Lower lobe of right lung (tissue), 2 donors: ENCODE measurements around the gene BICDL2. TPM values are rescaled to one million over a fixed set of nuclear protein-coding genes. Genes with fewer than 3 reads are reported as not detected.
A peak's percentile ranks its signal among the peaks of the same experiment; 100 is the strongest.
"Not testable (repeated sequence)": the region's sequence is repeated elsewhere in the genome, so short reads cannot be mapped to it uniquely, and the experiment has no call there.

Experiments
- ATAC-seq, 2 donors: fragments of 200-7000 bp; cut with Tn5 transposase; one replicate each; pipeline ENCODE4 v1.9.1; 2020 to 2022; ENCODE audit warnings: mild to moderate bottlenecking in 2 of 2, moderate library complexity in 2 of 2
- DNase-seq: peaks from one replicate; pipeline ENCODE4 v3.0.0-alpha.2; 2020
- H3K27ac ChIP-seq: fragments of 200-600 bp; one replicate; pipeline ENCODE4 v1.8.0; 2022
- H3K27me3 ChIP-seq: fragments of 200-600 bp; one replicate; pipeline ENCODE4 v1.8.0; 2022; ENCODE audit warnings: low read depth
- H3K36me3 ChIP-seq: fragments of 200-600 bp; one replicate; pipeline ENCODE4 v1.8.0; 2022; ENCODE audit warnings: mild to moderate bottlenecking
- H3K4me1 ChIP-seq: fragments of 200-600 bp; one replicate; pipeline ENCODE4 v1.8.0; 2022
- H3K4me3 ChIP-seq: fragments of 200-600 bp; one replicate; pipeline ENCODE4 v1.8.0; 2022; ENCODE audit warnings: mild to moderate bottlenecking
- H3K9me3 ChIP-seq: fragments of 200-600 bp; one replicate; pipeline ENCODE4 v1.8.0; 2022
- CTCF ChIP-seq: fragments of 200-600 bp; IDR thresholded peaks from one replicate; pipeline ENCODE4 v1.8.0; 2022; ENCODE audit warnings: antibody characterized with exemption, mild to moderate bottlenecking
- intact Hi-C: fragments of 100-400 bp; cut with DNase I; formaldehyde crosslinking; loops from one replicate; pipeline ENCODE4 v1.11.0; 2022
- long read RNA-seq: library from polyadenylated mRNA; unstranded; transcript quantifications from one replicate; pipeline ENCODE4 v2.0.0, GENCODE V29; 2021
- total RNA-seq: library from RNA; stranded (reverse); fragmentation: NEBNext Ultra II Directional; extraction: Animal tissue kit (Norgen Biotek cat#: 25700); gene quantifications from one replicate; pipeline ENCODE4 v1.2.1, GENCODE V29; 2021
- donor health status: DM: no; HTN: yes; CAD: no; lungs with severe emphysema.

The BICDL2 gene, protein sequence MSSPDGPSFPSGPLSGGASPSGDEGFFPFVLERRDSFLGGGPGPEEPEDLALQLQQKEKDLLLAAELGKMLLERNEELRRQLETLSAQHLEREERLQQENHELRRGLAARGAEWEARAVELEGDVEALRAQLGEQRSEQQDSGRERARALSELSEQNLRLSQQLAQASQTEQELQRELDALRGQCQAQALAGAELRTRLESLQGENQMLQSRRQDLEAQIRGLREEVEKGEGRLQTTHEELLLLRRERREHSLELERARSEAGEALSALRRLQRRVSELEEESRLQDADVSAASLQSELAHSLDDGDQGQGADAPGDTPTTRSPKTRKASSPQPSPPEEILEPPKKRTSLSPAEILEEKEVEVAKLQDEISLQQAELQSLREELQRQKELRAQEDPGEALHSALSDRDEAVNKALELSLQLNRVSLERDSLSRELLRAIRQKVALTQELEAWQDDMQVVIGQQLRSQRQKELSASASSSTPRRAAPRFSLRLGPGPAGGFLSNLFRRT
- total RNA-seq, result 19.5 TPM
- long read RNA-seq, transcript BICDL2-203 (10 exons, 1,984 nt), result major isoform, 8 of 32 reads
- long read RNA-seq, partial matches to known transcripts, result 4 of 32 reads
- long read RNA-seq, other reads (novel, unspliced or antisense), result 16 of 32 reads

DNA sequence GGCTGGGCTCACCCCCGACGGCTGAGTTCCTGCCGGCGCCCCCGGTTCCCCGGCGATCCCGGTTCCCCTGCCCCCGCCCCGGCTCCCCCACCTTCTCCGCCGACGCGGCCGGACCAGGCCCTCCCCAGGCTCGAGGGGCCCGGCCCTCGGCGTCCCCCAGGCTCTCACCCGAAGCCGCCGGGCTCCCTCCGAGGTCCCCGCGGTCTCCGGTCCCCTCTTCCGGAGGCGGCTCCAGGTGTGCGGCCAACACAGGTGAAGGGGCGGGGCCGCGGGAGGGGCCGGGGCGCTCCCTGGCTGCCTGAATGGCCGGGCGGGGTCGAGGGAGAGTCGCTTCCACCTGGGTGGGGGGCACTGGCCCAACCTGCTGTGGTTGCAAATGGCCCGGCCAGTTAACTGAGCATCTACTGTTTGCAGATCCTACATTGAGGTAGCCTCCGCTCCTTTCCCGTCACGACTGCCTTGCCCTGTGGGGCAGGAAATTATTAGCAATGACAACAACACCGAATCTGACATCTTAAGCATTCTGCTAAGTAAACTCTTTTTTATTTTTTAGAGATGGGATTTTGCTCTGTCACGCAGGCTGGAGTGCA lies at the start of gene BICDL2:
TSS of gene BICDL2 (minus strand) at position 219 of the 590 bp plus-strand sequence. CDS start 1,448 bp downstream, outside the sequence.
- ATAC-seq (peak; percentile 79 to 80), DNase-seq (peak; percentile 78)
- TF ChIP-seq CTCF, result no peak
- Histone ChIP-seq H3K36me3 (no peaks in the 10 kb centered on the region), H3K9me3 (no peaks in the 10 kb centered on the region), H3K4me3 (peak within 1 kb of the TSS; percentile 48), H3K27ac (peak within 1 kb of the TSS; percentile 60), H3K27me3 (peaks cover 89% of the 10 kb centered on the region), H3K4me1 (peaks cover 11% of the 10 kb centered on the region)
- intact Hi-C loops, result no loop called here

- no peaks in the 10 kb centered on the region for H3K36me3 ChIP-seq
- peak overlapping the region; percentile 85 for H3K27ac ChIP-seq
- DNase-seq (no peak), ATAC-seq (no peak)
- no peak for TF ChIP-seq CTCF
- peak overlapping the region; percentile 60 for H3K4me3 ChIP-seq
- H3K9me3 ChIP-seq, result no peaks in the 10 kb centered on the region
- H3K4me1 ChIP-seq, result peaks cover 36% of the 10 kb centered on the region
- intact Hi-C loops, result no loop called here
- H3K27me3 ChIP-seq, result no peaks in the 10 kb centered on the region
These were observed 49.3 kb upstream of the BICDL2 start for GRCh38 chr16:3085868-3086595.

DNA sequence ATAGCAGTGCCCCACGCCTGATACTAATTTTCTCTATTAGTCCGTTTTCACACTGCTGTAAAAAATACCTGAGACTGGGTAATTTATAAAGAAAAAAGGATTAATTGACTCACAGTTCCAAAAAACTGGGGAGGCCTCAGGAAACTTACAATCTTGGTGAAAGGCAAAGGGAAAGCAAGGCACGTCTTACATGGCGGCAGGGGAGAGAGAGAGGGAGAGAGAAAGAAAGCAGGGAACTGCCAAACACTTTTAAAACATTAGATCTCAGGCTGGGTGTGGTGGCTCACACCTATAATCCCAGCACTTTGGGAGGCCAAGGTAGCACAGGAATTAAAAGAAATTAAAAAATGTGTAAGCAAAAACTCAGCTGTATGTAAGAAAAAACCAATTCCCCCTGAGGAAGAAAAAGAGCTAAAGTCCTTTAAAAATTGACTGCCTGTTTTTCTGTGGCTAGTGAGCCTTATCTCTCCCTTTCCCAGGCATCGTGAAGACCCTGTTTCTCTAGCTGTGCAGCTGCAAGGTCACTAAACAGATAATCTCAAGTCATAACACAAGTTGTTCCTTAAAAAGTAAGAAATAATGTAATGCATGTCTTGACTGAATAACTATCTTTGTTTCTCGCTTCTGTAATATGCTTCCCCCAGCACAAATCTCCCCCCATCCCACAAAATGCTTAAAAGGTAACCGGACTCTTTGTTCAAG lies 48.4 kb upstream of the BICDL2 start:
- Histone ChIP-seq H3K27ac (no peak overlapping the region), H3K27me3 (no peaks in the 10 kb centered on the region), H3K4me3 (no peak overlapping the region), H3K4me1 (peaks cover 36% of the 10 kb centered on the region), H3K9me3 (no peaks in the 10 kb centered on the region), H3K36me3 (no peaks in the 10 kb centered on the region)
- DNase-seq, result no peak
- intact Hi-C loops, result no loop called here
- TF ChIP-seq CTCF, result no peak
- no peak for ATAC-seq

GRCh38 chr16:3084491-3084890 lies 47.7 kb upstream of the BICDL2 start:
- no peak for TF ChIP-seq CTCF
- intact Hi-C loops, result no loop called here
- H3K27me3 ChIP-seq, result no peaks in the 10 kb centered on the region
- H3K4me1 ChIP-seq, result peaks cover 36% of the 10 kb centered on the region
- no peak overlapping the region for H3K27ac ChIP-seq
- no peak overlapping the region for H3K4me3 ChIP-seq
- no peak for DNase-seq
- ATAC-seq, result no peak
- H3K9me3 ChIP-seq, result no peaks in the 10 kb centered on the region
- H3K36me3 ChIP-seq, result no peaks in the 10 kb centered on the region

DNA sequence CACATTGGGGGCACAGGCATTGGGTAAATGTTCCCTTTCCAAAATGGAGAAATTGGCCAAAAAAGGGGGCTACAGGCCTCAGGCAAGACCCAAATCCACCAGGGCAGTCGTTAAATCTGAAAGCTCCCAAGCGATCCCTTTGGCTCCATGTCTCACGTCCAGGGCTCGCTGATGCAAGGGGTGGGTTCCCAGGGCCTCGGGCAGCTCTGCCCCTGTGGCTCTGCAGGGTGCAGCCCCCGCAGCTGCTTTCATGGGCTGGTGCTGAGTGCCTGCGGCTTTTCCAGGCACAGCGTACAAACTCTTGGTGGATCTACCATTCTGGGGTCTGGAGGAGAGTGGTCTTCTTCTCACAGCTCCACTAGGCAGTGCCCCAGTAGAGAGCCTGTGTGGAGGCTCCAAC lies 46.7 kb upstream of the BICDL2 start:
- intact Hi-C loops, H3K4me3 ChIP-seq, H3K9me3 ChIP-seq, H3K36me3 ChIP-seq, H3K27ac ChIP-seq, DNase-seq, H3K27me3 ChIP-seq, ATAC-seq: not testable (repeated sequence)
- peaks cover 27% of the 10 kb centered on the region for H3K4me1 ChIP-seq

- H3K27me3 ChIP-seq, DNase-seq, H3K27ac ChIP-seq, H3K9me3 ChIP-seq, ATAC-seq, H3K36me3 ChIP-seq, H3K4me3 ChIP-seq, intact Hi-C loops: not testable (repeated sequence)
- peaks cover 12% of the 10 kb centered on the region for H3K4me1 ChIP-seq
These were observed 45.2 kb upstream of the BICDL2 start for GRCh38 chr16:3081957-3082356.
